HG03558 (cell line): Measurements from ENCODE around the gene SLC2A1.

Experiments
- ATAC-seq: cut with Tn5 transposase; IDR thresholded peaks from one replicate; pipeline ENCODE4 v1.9.1; 2021; ENCODE audit warnings: moderate number of reproducible peaks; ENCODE audit not compliant: unreplicated experiment; ENCODE audit errors: extremely low read depth

The SLC2A1 gene

DNA sequence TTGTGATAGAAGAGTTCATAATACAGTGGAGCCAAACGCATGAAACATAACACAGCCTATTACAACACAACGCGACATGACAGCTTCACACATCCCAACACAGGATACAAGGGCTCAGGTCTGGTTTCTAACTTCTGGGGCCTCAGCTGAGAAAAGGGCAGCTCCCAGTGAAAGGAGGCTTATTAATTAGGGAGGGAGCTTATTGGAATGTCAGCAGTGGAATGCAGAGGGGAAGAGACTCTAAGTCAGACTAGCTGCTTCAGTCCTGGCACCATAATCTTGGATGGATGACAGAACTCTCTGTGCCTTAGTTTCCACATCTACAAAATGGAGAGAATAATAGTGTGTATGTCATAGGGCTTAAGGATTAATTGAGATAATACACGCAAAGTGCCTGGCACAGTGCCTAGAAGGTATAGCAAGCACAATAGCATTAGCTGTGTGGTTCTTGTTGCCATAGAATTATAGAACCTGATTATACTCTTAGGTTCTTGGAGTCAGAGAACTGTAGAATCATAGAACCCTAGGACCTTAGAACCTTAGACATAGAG is 22.7 kb upstream of the SLC2A1 start:
- ATAC-seq: no peak

DNA sequence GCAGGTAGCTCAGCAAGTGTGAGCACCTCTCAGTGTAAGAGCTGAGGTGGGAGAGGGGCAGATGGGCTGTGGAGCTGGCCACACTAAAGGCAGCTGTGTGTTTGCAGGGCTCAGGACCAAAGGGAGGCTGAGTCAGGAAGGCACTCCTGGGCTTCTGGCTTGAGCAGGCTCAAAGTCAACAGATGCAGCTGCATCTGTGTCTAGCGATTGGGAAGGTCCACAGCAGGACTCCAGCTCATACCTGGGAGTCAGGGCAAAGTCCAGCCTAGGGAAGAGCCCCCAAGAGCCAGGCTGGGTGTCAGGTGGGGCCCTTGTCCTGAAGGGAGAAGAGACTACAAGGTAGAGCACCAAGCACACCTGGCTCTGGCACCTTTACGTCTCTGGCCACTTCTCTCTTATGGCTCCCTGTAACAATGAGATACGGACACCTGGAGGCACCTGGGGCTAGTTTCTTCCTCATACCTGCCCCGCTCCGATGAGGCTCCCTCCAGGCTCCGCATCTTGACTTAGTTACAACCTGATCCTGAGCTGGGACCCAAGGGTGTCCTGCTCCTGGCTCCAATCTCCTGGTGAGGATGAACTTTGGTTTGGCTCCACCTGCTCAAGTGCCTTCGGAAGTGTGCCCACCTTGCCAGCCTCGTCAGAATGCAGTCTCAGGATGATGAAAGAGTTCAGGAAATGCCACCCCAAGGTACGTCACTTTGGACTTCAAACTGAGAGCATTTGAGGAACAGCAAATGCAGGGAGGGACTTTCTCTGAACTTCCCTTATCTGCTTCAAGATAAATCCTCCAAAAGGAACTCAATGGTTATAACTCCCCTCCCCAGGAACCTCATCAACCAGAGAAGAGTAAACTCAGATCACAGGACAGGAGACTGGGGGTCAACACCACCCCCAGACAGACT is 21.5 kb upstream of the SLC2A1 start:
- no peak for ATAC-seq

DNA sequence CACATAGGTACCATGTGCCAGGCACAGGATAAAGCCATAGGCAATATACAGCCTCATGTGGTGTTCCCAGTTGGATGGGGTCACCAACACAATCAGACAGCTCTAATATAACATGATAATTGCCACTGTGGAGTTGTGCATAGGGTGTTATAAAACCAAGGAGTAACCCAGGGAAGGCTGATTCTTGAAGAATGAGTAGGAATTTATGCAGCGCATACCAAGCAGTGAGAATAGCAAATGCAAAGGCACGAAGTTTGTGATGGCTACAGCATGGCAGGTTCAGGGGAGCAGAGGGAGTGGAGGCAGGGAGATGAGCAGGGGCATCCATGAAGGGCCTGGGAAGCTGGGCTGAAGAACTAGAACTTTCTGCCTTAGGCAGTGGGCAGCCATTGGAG is 20.4 kb upstream of the SLC2A1 start:
- no peak for ATAC-seq

DNA sequence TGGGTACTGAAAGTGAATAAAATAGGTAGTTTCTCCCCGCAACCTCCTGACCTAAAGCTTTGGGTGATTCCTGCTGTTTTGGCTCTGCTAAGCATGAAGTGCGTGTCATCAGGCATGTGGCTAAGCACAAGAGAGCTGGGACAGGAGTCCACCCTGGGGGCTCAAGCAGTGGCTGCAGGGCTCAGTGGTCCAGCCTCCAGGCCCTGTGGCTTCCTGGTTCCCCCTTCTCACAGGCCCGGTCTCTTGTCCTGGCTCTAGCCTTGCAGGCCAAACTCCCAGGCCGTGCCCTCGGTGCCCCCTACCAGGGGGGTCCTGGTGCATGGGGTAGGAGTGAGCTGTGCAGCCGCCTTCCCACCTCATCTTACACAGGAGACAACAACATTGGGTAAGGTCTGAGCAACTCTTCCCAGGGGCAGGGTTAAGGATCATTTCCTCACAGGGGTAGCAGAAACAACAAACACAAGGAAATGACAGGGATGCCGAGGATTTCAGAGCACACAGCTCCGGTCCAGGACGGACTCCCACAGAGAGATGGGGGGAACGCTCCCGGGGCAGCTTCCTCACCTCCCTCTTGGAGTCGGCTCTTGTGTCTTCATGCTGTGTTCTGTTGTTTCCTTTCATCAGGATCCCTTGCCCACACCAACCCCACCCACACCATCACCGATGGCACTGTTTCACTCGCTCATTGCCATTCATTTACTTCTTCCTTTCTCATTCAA is 19.8 kb upstream of the SLC2A1 start:
- ATAC-seq: no peak

DNA sequence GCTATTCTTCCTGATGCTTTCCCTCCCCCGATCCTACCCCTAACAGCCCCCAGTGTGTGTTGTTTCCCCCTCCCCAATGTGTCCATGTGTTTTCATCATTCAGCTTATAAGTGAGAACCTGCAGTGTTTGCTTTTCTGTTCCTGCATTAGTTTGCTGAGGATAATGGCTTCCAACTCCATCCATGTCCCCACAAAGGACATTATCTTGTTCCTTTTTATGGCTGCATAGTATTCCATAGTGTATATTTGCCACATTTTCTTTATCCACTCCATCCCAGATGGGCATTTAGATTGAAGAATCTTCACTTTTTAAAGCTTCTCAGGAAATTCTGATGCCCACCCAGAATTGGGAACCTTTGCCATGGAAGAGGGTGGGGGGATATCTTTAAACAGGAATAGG is 19.0 kb upstream of the SLC2A1 start:
- ATAC-seq: no peak

DNA sequence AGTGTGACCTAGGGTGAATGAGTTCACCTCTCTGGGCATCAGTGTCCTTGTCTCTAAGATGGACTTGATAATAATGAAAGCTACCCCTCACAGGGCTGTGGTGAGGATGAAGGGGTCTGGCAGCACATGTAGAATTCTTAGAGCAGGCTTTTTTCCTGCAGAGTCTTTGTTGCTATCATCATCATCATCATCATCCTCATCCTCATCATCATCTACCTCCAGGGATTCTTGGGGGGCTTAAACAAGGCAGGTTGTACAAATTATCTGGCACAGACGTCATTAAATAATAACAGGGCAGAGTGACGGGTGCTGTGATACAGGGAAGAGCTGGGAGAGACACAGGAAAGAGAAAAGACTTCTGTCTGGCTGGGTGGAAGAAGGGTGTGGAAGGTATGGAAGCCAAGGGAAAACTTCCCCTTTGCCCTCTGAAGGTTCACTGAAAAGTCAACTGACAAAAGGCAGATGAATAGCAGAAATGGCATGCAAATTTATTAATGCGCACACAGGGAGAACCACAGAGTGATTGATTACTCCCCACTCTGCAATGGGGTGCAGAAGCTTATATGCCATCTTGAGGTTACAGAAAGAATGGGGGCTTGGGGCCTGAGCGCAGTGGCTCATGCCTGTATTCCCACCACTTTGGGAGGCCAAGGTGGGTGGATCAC is 17.0 kb upstream of the SLC2A1 start:
- ATAC-seq: no peak

DNA sequence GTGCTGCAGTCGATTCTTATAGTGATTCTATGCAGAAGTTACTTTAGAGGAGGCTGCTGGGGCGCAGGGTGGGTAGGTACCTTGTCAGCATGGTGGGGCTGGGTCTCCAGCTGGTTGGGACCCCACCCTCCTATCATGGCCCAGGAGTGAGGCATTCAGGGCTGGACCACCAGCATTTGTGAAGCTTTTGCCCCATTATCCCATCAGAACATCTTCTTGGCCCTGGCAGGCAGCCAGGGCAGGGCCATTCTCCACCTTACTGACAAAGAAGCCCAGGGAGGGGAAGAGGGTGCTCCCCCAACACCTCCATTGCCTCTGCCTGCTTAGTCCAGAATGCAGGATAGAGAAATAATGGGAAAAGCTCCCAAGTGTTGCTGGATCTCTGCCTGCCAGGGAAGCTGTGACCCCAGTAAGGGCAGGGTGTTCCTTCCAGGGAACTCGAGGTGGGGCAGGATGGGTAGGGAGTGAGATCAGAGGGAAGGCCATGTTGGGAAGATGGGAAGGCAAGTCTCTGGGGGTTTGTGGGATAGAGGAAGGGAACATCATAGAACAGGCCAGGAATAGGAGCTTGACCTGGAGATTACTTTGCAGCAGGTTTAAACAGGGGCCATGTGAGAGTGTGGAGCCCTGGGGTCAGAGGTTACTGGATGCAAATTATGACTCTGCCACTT is 16.2 kb upstream of the SLC2A1 start:
- no peak for ATAC-seq

DNA sequence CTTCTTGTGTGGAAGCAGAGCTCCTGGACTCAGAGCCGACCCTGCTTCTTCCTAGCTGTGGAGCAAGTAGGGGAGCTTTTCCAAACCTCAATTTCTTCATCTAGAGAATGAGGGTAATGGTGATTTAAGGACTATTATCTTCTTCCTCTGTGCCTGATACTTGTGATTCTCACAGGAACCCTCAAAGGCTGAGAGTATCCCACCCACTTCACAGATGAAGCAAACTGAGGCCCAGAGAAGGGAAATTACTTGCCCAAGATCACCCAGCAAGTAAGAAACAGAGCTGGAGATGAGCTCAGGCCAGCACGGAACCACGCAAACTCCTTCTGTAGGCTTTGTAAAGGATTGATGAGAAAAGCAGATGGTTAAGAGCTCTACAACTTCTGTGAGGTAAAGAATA is 15.1 kb upstream of the SLC2A1 start:
- ATAC-seq: no peak

DNA sequence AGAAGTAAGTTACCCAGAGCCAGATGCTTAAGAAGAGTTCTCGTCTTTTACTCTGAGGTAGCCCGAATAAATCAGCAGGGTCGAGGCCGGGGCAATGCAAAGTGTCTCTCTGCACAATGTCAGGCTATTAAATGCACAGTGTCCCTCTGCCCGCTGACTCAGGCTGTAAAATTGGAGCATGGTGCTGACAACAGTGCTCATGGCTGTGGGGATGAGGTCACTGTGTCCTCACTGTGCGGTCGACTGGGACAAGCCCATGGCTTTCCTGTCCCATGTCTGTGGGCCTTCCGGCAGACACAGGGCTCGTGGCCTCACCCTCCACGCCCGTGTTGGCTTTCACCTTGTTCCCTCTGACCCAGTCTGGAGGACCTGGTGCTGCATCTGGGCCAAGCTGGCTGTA is 14.6 kb upstream of the SLC2A1 start:
- no peak for ATAC-seq

DNA sequence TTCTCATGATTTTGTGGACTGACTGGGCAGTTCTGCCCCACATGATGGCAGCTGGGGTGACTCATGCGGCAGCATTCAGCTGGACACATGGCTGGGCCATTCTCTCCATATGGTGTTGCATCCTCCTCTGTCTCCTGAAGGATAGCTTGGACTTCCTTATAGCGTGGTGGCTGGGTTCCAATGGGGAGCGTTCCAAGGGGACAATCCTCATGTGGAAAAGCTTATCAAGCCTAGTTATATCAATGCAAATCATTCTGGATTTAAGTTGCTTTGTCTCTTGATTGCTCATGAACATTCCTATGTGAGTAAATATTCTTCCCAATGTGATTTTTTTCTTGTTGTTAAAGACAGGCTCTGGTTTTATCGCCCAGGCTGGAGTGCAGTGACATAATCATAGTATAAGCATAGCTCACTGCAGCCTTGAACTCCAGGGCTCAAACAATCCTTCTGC is 13.2 kb upstream of the SLC2A1 start:
- no peak for ATAC-seq

DNA sequence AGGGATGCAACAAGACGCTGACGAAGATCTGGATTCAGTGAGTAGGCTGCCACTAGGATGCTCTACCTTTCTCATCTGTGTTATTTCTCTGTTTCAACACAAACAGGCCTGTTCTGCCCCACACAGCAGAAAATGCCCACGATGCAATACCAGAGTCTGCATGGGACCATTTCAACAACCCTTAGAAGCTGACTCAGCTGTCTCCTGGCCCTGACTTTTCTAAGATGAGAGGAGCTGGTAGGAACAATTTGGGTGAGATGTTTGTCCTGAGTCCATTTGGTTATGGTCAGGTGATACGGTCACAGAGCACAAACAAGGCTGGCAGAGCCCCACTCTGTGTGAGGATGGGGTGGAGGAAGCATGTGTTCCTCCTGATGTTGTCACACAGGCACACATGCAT is 11.5 kb upstream of the SLC2A1 start:
- ATAC-seq: no peak

DNA sequence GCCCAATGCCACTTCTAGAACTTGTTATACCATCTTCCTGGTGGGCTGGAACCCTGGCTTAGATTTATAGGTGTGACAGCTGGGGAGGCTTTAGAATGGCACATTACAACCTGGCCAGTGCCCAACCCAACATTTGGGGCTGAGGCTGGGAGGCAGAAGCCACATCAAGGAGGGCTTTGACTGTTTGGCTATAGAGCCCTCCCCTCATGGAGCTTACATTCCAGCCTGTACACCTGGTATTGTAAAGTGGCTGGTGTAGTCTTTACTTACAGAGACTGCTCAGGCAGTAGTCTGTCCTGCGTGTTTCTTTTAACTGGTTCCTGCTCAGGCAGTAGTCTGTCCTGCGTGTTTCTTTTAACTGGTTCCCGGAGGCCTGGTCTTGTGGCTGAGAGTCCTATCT is 10.0 kb upstream of the SLC2A1 start:
- no peak for ATAC-seq

DNA sequence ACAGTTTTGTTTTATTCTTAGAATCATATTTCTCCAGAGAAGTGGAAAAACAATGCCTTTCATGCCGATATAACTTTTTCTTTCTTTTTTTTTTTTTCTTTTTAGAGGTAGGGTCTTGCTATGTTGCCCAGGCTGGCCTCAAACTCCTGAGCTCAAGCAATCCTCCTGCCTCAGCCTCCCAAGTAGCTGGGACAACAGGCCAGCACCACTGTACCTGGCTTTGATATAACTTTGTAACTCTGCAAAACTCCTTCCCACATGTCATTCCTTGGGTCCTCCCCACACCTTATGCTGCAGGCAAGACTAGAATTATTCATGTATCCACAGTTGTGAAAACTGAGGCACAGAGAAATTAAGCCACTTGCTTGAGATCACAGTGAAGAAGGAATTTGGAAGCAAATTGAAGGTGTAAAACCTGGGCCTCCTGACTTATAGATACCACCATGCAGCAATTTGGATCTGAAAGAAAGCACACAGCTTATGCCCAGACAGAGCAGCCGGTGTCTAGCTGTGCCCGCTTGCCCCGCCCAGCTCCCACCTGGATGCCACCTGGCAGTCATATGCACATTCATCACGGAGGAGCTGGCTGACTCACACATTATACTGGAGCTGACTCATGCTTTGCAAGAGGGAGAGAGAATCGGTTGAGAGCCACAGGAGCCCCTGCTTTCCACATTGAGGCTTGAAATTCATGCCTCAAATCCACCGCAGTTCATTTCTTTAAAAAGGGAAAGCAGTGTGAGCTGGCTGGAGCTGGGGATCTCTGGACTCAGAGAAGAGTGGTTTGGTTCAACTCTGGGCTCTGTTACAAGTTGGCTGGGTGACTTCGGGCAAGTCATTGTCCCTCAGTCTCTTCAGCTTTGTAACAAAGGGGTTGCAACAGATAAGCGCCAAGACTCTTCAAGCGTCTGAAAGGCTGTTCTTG is 8.3 kb upstream of the SLC2A1 start:
- ATAC-seq: no peak

DNA sequence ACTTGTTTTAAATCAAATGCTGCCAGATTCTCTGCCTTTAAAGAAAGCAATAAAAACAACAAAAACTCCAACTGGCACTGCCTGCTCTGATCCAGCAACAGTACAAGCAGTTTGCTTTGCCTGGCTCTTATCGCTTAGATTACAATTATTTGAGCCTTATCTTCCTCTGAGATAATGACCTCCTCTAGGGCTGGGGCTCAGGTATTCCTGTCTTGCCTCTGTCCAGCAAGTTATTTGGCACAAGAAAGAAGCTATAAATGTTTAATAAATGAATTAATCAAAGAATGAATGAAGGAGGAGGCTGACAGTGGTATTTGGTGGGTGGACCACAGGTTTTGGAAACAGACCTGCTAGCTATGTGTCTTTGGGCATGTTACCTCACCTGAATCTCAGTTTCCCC is 6.7 kb upstream of the SLC2A1 start:
- no peak for ATAC-seq

DNA sequence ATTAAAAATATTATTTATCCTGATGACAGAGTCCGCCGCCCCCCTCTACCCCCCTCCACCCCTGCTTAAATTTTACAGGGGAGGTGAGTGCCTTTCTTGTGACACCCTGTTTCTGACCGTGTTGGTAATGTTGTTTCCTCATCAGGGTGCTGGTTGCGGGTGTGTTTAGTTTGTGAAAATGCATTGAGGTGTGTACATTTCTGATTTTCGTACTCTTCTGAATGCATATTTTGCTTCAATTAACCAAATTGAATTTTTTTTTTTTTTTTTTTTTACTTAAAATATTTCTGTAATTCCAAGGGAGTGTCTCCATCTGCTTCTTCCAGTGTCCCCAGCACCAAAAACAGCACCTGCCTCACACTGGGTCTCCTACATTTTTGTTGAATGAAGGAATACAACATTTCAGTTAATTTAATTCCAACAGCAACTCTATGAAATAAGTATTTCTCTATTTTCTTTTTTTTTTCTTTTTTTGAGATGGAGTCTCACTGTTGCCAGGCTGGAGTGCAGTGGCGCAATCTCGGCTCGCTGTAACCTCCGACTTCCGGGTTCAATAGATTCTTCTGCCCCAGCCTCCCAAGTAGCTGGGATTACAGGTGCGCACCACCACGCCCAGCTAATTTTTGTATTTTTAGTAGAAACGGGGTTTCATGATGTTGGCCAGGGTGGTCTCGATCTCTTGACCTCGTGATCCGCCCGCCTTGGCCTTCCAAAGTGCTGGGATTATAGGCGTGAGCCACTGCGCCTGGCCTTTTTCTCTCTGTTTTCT is 5.6 kb upstream of the SLC2A1 start:
- no peak for ATAC-seq

DNA sequence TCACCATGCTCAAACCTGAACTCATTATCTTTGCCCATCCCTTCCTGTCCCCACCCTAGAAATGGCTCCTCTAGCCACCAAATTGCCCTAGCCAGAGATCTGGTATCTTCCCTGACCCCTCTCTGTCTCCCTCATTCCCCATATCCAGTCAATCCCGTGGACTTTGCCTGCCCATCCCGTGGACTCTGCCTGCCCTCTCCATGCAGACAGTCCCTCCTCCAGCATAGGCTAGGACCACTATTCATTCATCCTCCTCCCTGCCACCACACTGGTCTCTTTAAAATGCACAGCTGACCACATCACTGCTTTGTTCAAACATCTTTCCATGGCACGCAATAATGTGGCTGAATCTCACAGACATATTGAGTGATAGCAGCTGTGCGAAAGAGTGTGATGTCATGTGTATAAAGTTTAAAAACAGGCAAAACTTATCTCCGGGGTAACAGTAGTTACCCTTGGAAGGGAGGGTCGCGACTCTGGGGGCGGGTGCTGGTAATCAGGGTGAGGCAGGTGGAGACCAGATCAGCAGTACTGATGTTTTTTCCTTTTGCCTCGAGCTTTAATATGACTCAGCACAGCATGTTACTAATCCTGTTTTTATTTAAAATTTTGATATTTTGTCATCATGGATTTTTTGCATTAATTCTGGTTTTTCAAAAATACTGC is 4.8 kb upstream of the SLC2A1 start:
- ATAC-seq: no peak

DNA sequence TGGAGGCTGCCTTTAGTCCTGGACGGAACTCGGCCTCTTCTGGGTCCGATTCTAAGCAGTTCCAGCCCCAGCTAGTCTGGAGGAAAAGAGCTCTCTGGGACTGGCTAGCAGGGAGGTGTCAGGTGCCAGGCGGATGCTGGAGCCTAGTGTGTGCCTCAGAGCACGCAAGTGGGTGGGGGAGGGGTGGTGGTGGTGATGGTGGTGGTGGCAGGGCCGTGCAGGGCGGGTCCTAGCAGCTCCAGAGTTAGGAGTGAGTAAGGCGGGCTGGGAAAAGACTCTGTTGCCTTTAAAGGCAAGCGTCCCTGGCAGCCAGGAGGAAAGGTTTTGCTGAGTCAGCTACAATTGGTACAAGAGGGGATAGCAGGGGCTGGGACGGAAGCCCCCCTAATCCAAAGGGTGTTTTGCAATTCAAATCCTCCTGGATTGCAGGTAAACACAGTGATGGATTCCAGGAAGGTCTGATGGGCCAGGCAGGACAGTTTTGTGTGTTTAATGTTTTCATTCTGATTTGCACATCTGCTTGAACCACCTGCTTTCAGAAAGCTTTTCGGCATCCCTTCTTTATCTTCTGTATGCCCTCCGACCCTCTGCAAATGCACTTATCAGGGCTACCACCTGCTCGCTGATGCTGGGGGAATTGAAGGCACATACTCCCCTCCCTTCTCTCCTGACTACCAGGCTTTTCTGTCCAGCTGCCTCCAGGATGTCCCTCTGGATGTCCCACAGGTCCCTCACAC is 4.1 kb upstream of the SLC2A1 start:
- no peak for ATAC-seq
